GM12865 (cell line): Measurements from ENCODE around the gene CPN2.

Source experiments
- DNase-seq: peaks from one replicate; pipeline ENCODE4 v3.0.0; 2010; ENCODE audit warnings: low read depth
- H3K4me3 ChIP-seq: 2 replicates; pipeline ENCODE4 v1.5.1; 2011; ENCODE audit warnings: mild to moderate bottlenecking, low read depth, low read length, control low read depth
- TF ChIP-seq, protein P1 (sequence below): IDR thresholded peaks from 2 replicates; pipeline ENCODE4 v1.5.1; 2011; ENCODE audit warnings: low read length, control low read depth, low read depth, inconsistent platforms; ENCODE audit not compliant: insufficient read depth; ENCODE audit errors: missing control alignments

Gene CPN2

GRCh38 chr3:194304186-194304917 lies 46.8 kb downstream of the CPN2 start:
- H3K4me3 ChIP-seq, result no peak overlapping the region
- peak; percentile 18 for DNase-seq
- TF ChIP-seq, protein P1, sequence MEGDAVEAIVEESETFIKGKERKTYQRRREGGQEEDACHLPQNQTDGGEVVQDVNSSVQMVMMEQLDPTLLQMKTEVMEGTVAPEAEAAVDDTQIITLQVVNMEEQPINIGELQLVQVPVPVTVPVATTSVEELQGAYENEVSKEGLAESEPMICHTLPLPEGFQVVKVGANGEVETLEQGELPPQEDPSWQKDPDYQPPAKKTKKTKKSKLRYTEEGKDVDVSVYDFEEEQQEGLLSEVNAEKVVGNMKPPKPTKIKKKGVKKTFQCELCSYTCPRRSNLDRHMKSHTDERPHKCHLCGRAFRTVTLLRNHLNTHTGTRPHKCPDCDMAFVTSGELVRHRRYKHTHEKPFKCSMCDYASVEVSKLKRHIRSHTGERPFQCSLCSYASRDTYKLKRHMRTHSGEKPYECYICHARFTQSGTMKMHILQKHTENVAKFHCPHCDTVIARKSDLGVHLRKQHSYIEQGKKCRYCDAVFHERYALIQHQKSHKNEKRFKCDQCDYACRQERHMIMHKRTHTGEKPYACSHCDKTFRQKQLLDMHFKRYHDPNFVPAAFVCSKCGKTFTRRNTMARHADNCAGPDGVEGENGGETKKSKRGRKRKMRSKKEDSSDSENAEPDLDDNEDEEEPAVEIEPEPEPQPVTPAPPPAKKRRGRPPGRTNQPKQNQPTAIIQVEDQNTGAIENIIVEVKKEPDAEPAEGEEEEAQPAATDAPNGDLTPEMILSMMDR, result no peak

- H3K4me3 ChIP-seq, result no peak overlapping the region
- TF ChIP-seq, protein P1, result no peak
- no peak for DNase-seq
Observed at GRCh38 chr3:194303749-194304148, 47.4 kb downstream of the CPN2 start.

- TF ChIP-seq, protein P1, result no peak
- H3K4me3 ChIP-seq, result no peak overlapping the region
- DNase-seq, result no peak
Observed at GRCh38 chr3:194301730-194302129, 49.4 kb downstream of the CPN2 start.

DNA sequence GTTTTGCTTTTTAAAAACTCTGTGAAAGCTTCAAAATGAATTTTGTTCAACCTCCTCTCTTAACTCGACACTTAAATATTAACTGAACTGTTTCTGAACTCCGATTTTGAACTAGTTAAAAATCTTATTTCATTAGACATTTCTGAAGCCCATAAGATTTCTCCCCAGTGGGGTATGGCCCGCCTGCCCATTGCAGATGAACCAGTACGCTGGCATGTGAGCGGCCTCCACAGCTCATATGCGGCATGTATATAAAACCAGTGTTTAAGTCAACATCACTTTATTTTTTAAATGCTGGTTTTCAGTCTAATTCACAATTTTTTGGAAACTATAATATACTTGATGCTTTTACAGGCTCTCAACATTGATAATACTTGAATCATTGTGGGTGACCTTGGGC lies 50.2 kb downstream of the CPN2 start:
- TF ChIP-seq, protein P1, result no peak
- no peak for DNase-seq
- no peak overlapping the region for H3K4me3 ChIP-seq

DNA sequence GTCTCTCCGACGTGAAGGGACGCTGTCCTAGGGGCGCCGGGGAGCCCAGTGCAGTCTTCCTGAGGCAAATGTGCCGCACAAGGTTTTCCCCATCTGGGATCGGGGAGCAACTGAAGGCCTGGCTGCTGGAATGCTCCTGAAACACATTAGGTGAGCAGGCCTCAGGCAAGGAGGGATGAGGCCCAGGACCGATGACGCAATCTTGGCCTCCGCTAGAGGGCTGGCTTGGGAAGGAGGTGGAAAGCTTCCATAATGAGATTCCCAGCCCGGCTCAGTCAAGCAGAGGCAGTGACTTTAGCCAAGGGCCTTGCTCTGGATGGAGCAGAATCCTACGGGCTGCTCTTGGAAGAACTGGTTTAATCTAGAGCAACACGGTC lies 50.8 kb downstream of the CPN2 start:
- no peak for DNase-seq
- no peak overlapping the region for H3K4me3 ChIP-seq
- TF ChIP-seq, protein P1, result no peak

GRCh38 chr3:194298331-194299227 lies 52.5 kb downstream of the CPN2 start:
- no peak for DNase-seq
- no peak overlapping the region for H3K4me3 ChIP-seq
- TF ChIP-seq, protein P1, result no peak
